ENCODE results near the gene USP36. TPM values are rescaled to one million over a fixed set of nuclear protein-coding genes. Genes with fewer than 3 reads are reported as not detected.
"Not testable (repeated sequence)": the region's sequence is repeated elsewhere in the genome, so short reads cannot be mapped to it uniquely, and the experiment has no call there.

Gene USP36
- total RNA-seq, 1 experiment from 2014 or later, result 96.8 TPM

DNA sequence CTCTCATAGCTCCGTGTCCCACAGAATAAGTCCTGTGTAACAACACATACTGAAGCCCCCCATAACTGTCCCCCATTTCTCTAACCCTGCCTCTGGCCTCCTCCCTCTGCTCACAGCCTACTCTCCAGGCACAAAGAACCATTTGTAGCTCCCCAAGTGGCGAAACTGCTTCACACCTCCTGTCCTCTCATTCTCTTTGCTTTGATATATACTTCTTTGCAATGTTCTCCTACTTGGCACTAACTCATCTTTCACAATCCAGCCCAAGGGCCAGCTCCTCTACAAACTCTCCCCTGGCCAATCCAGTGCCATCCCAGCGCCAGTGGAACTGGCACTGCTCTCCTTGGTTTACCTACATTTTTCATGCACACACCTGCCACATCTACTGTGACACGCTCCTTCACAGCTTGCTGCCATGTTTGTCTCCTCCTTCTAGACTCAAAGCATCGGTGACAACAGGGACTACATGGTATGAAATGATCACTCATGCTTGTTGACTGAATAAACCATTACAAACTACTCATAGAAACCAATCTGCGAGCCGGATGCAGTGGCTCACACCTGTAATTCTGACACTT lies 71.3 kb downstream of the USP36 start:
- in situ Hi-C loops (cut with HindIII; ENCODE audit: low pct_unique_long_range_greater_than_20kb, low sequenced_read_pairs), result no loop called here
- peak; percentile 54 for DNase-seq (ENCODE audit: low read depth, low spot score)

- in situ Hi-C loops (cut with HindIII; ENCODE audit: low pct_unique_long_range_greater_than_20kb, low sequenced_read_pairs), result no loop called here
- no peak for DNase-seq (ENCODE audit: low read depth, low spot score)
Measured at GRCh38 chr17:78767806-78768205, 72.8 kb downstream of the USP36 start.

DNA sequence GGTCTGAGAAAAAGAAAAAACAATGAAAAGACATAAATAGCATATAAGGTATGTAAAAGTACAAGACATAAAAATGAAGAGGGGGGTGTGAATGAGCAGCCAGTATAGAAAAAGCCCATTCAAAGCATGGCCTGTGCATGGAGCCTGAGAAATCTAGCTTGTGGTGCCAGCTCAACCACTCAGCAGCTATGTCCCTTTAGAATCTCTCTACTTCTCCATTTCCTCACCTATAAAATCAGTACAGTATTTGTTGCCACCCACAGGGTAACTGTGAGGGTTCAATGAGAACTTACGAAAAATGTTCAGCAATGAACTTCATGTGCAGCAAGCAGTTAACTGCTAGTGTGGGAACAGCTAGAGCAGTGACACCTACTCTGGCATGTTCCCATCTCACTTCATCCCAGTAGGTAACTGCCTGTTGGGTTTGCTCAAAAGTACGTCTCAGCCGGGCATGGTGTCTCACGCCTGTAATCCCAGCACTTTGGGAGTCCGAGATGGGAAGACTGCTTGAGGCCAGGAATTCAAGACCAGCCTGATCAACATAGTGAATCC lies 73.8 kb downstream of the USP36 start:
- in situ Hi-C loops (cut with HindIII; ENCODE audit: low pct_unique_long_range_greater_than_20kb, low sequenced_read_pairs), result no loop called here
- DNase-seq (ENCODE audit: low read depth, low spot score), result no peak

DNA sequence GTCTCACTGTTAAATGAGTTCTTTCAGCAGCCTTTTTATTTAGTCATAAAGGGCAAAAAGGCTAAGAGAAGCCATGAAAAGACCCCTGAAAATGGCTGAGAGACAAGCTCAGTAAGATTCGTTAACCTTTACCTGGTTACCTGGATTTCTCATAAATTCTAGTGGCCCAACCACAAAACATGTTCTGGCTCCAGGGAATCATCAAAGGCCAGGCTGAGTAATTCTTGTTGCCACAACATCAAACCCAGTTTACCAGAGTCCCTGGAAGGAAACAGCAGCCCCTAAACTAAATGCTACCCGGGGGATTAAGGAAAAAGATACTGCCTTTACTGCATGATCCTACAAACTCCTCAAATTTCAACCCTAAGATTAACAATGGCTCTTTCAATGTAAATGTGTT lies 74.4 kb downstream of the USP36 start:
- in situ Hi-C loops (cut with HindIII; ENCODE audit: low pct_unique_long_range_greater_than_20kb, low sequenced_read_pairs), result no loop called here
- DNase-seq (ENCODE audit: low read depth, low spot score), result no peak

DNA sequence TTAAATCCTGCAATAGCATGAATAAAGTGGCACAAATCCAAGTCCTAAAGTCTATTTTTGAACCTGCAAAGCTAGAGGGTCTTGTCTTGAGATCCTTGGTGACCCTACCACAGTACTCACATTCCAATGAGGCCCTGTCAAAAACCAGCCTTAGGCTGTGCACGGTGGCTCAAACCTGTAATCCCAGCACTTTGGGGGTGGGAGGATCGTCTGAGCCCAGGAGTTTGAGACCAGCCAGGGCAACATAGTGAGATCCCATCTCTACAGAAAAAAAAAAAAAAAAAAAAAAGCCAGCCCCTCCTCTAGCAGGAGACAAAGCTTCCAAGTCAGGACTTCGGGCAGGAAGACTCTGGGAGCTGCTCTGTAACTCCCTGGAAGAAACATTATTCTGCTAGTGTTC lies 74.8 kb downstream of the USP36 start:
- in situ Hi-C loops (cut with HindIII; ENCODE audit: low pct_unique_long_range_greater_than_20kb, low sequenced_read_pairs), result no loop called here
- DNase-seq (ENCODE audit: low read depth, low spot score), result no peak

DNA sequence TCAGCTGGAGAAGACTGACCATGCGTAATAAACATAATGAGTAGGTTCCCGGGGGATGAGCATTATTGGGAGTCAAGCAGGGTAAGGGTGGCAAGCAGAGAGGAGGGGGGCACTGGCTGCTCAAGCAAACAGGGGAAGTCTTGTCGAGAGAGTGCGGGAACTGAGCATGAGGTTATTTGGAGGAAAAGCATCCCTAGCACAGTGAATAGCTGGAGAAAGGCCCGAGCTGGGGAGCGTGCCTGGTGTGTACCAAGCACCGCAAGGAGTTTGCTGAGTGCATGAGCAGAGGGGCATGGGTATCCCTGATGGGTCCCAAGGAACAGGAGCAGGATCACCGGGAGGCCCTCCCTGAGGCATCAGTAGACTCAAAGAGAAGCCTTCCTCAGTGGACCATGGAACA lies 75.7 kb downstream of the USP36 start:
- in situ Hi-C loops (cut with HindIII; ENCODE audit: low pct_unique_long_range_greater_than_20kb, low sequenced_read_pairs), result no loop called here
- no peak for DNase-seq (ENCODE audit: low read depth, low spot score)

DNA sequence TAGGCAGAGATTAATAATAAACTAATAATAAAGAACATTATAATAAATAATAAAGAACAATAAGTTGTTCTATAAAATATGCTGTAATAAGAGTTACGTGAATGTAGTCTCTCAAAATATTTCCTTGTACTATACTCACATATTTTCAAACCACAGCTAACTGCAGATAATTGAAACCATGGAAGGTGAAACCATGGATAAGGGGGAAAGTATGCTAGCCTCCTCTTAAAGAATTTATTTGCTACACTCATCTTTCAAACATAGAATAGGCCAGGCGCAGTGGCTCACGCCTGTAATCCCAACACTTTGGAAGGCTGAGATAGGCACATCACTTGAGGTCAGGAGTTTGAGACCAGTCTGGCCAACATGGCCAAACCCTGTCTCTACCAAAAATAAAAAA lies 77.1 kb downstream of the USP36 start:
- in situ Hi-C loops (cut with HindIII; ENCODE audit: low pct_unique_long_range_greater_than_20kb, low sequenced_read_pairs), result no loop called here
- no peak for DNase-seq (ENCODE audit: low read depth, low spot score)

- no peak for DNase-seq (ENCODE audit: low read depth, low spot score)
- in situ Hi-C loops (cut with HindIII; ENCODE audit: low pct_unique_long_range_greater_than_20kb, low sequenced_read_pairs), result no loop called here
Measured at GRCh38 chr17:78761789-78762406, 78.7 kb downstream of the USP36 start.

DNA sequence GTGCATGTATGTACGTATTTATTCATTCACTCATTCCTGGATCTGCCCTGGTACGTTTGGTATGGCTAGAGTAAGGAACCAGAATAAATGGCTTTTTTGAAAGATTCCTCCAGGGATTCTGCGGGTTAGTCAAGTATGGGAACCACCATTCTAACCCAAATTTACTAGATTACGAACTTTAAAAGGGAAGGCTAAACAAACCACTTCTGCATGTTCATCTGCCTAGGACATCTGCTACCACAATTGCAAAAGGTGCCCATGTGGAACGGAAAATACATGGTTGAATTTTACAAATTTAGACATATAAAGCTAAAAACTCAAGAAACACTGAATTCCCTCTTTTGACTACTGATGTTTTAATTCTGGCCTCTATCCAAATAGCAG lies 80.7 kb downstream of the USP36 start:
- in situ Hi-C loops (cut with HindIII; ENCODE audit: low pct_unique_long_range_greater_than_20kb, low sequenced_read_pairs), result no loop called here
- no peak for DNase-seq (ENCODE audit: low read depth, low spot score)

DNA sequence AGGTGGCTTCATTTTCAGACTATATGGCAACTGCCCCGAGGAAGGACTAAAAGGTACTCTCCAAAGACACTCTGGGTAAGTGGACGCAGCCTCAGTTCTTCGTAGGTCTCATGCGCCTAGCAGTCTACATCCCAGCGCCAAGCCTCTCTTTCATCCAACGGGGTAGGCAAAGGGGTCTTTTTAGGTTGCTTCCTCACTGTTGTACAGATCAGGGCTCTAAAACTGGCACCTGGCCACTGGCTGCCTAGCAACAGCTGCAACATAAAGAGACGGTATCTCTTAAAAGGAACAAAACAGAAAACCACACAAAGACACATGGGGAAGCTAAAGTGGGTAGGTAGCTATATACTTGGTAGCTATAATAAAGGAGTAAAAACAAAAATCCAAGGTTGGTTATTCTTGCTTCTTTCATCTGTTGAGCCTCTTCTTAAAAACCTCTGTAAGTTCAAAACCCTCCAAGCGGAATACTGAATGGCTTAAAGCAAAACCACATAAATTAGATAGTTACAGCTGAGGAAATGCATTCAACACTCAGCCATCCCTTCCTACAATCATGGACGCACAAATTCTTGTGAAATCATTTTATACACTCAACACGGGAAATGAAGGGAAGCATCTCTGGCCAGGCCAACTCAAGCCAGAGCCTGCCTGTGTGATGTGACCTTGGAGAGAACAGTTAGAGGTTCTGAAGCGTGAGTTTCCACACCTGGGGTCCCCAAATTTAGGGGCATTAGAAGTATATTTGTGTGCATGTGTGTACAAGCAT lies 81.2 kb downstream of the USP36 start:
- in situ Hi-C loops (cut with HindIII; ENCODE audit: low pct_unique_long_range_greater_than_20kb, low sequenced_read_pairs), result no loop called here
- no peak for DNase-seq (ENCODE audit: low read depth, low spot score)

GRCh38 chr17:78753316-78754250 lies 87.0 kb downstream of the USP36 start:
- in situ Hi-C loops (cut with HindIII; ENCODE audit: low pct_unique_long_range_greater_than_20kb, low sequenced_read_pairs), result no loop called here
- no peak for DNase-seq (ENCODE audit: low read depth, low spot score)

GRCh38 chr17:78751447-78752161 lies 89.0 kb downstream of the USP36 start:
- DNase-seq (ENCODE audit: low read depth, low spot score), result no peak
- in situ Hi-C loops (cut with HindIII; ENCODE audit: low pct_unique_long_range_greater_than_20kb, low sequenced_read_pairs), result no loop called here

GRCh38 chr17:78751000-78751399 lies 89.6 kb downstream of the USP36 start:
- in situ Hi-C loops (cut with HindIII; ENCODE audit: low pct_unique_long_range_greater_than_20kb, low sequenced_read_pairs); DNase-seq (ENCODE audit: low read depth, low spot score): not testable (repeated sequence)

- in situ Hi-C loops (cut with HindIII; ENCODE audit: low pct_unique_long_range_greater_than_20kb, low sequenced_read_pairs), result no loop called here
- peak; percentile 65 for DNase-seq (ENCODE audit: low read depth, low spot score)
Measured at GRCh38 chr17:78748730-78749317, 91.8 kb downstream of the USP36 start.

DNA sequence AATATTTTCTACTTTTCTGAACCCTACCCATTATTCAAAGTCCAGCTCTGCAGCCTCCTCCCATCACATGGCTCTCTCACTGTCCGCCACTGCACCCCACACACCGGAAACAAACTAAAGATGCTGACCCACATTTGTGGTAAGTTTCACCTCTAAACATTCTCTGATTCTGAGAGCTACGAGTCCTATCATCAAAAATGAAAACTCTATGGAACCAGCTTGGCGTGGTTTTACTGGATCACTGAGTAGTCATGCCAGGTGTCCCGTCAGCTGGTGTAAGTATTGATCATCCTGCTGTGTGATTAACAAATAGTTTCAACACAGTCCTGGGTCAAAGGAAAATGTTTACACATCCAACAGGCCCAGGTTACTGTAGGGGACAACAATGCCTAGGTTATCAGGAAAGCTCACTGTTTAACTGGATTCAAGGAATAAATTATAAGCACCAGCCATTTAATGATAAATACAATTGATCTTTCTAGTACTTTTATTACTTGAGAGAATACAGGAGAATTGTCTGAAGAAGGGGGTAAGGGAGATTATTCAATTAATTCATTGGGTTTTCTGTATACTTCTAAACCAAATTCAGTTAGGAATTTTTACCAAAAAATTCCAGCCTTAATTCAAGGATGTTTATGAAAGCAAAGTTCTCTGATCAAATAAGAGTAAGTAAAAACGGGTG lies 92.4 kb downstream of the USP36 start:
- in situ Hi-C loops (cut with HindIII; ENCODE audit: low pct_unique_long_range_greater_than_20kb, low sequenced_read_pairs), result no loop called here
- no peak for DNase-seq (ENCODE audit: low read depth, low spot score)

DNA sequence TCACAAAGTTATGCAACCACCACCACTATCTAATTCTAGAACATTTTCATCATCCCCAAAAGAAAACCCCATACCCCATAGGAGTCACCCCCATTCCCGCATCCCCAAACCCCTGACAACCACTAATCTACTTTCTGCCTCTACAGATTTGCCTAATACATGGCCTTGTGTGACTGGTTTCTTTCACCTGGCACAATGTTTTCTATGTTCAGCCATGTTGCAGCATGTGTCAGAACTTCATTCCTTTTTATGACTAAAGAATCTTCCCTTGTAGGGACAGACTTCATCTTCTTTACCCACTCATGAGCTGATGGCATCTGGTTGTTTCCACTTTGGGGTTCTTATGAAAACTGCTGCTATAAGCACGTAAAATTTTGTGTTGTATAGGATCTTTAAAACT lies 93.1 kb downstream of the USP36 start:
- DNase-seq (ENCODE audit: low read depth, low spot score), result no peak
- in situ Hi-C loops (cut with HindIII; ENCODE audit: low pct_unique_long_range_greater_than_20kb, low sequenced_read_pairs), result no loop called here

- in situ Hi-C loops (cut with HindIII; ENCODE audit: low pct_unique_long_range_greater_than_20kb, low sequenced_read_pairs), result no loop called here
- no peak for DNase-seq (ENCODE audit: low read depth, low spot score)
Measured at GRCh38 chr17:78746949-78747269, 93.7 kb downstream of the USP36 start.

Data from SK-MEL-5 (cell line).